Activated B cell treated with CpG ODN at 0.5 μM for 24 hours (primary cell): ENCODE data around the gene SPOP. TPM values are rescaled to one million over a fixed set of nuclear protein-coding genes. Genes with fewer than 3 reads are reported as not detected.
A peak's percentile ranks its signal among the peaks of the same experiment; 100 is the strongest.
"Not testable (repeated sequence)": the region's sequence is repeated elsewhere in the genome, so short reads cannot be mapped to it uniquely, and the experiment has no call there.

Source experiments
- ATAC-seq: fragments of 200-7000 bp; cut with Tn5 transposase; one replicate; pipeline ENCODE4 v1.10.0; 2021; ENCODE audit warnings: low read depth, mild to moderate bottlenecking, moderate library complexity
- CTCF ChIA-PET: fragments of 350-600 bp; sonication (Branson Sonifier 250); formaldehyde crosslinking; loops from one replicate; lab custom pipeline; 2021; ENCODE audit warnings: antibody characterized with exemption; lab: Charles Lee
- POLR2A ChIA-PET: fragments of 350-600 bp; sonication (Branson Sonifier 250); formaldehyde crosslinking; loops from one replicate; lab custom pipeline; 2021; ENCODE audit warnings: antibody characterized with exemption; lab: Charles Lee
- DNase-seq: peaks from one replicate; pipeline ENCODE4 v3.0.0; 2022
- H3K27ac Mint-ChIP-seq: one replicate; pipeline ENCODE4 v1.8.0; 2020; ENCODE audit warnings: mixed read lengths
- H3K27me3 Mint-ChIP-seq: one replicate; pipeline ENCODE4 v1.8.0; 2021; ENCODE audit warnings: mixed read lengths
- H3K36me3 Mint-ChIP-seq: one replicate; pipeline ENCODE4 v1.8.0; 2021; ENCODE audit warnings: low read depth, mixed read lengths
- H3K4me1 Mint-ChIP-seq: one replicate; pipeline ENCODE4 v1.8.0; 2021; ENCODE audit warnings: mixed read lengths
- H3K4me3 Mint-ChIP-seq: one replicate; pipeline ENCODE4 v1.8.0; 2020; ENCODE audit warnings: mild to moderate bottlenecking, mixed read lengths
- H3K9me3 Mint-ChIP-seq: one replicate; pipeline ENCODE4 v1.8.0; 2020; ENCODE audit warnings: mixed read lengths
- CTCF ChIP-seq: fragments of 200-600 bp; IDR thresholded peaks from one replicate; pipeline ENCODE4 v1.8.0; 2022; ENCODE audit warnings: antibody characterized with exemption, mild to moderate bottlenecking
- intact Hi-C: fragments of 100-400 bp; cut with micrococcal nuclease; formaldehyde crosslinking; loops from one replicate; pipeline ENCODE4 v1.15.1; 2024
- total RNA-seq: library from RNA; stranded (reverse); gene quantifications from 2 replicates; pipeline ENCODE4 v1.2.3, GENCODE V29; 2022

SPOP gene
- total RNA-seq, 1 donor from 2014 or later: 65.8 TPM

GRCh38 chr17:49570540-49571242 lies 107.2 kb downstream of the SPOP start:
- H3K27ac Mint-ChIP-seq: no peak overlapping the region
- ChIA-PET POLR2A (interaction anchor here (0.8 to 1.7 kb wide), 6 partner anchors 105 to 218 kb away, joined by 3 to 7 read pairs (median 4); partner anchors contain the start of gene KAT7), CTCF (interaction anchor here (0.6 to 6.5 kb wide), 26 partner anchors 7 to 426 kb away, joined by 3 to 65 read pairs (median 4); partner anchors contain the start of genes KAT7 and SLC35B1)
- no peaks in the 10 kb centered on the region for H3K36me3 Mint-ChIP-seq
- intact Hi-C loops: loop anchor here (1.0 to 2.0 kb wide), 5 partner anchors 108 to 428 kb away; partner anchors contain the start of genes KAT7 and SPOP
- H3K9me3 Mint-ChIP-seq: no peaks in the 10 kb centered on the region
- H3K4me1 Mint-ChIP-seq: peaks cover 9% of the 10 kb centered on the region
- no peak for TF ChIP-seq CTCF
- ATAC-seq (no peak), DNase-seq (no peak)
- H3K4me3 Mint-ChIP-seq: peak overlapping the region; percentile 3
- peaks cover 42% of the 10 kb centered on the region for H3K27me3 Mint-ChIP-seq

- intact Hi-C loops: loop anchor here (1.0 to 2.0 kb wide), 2 partner anchors 210 to 283 kb away; no protein-coding TSS in a partner anchor
- POLR2A ChIA-PET, H3K27ac Mint-ChIP-seq, H3K36me3 Mint-ChIP-seq, H3K4me3 Mint-ChIP-seq, H3K9me3 Mint-ChIP-seq, DNase-seq, ATAC-seq, H3K4me1 Mint-ChIP-seq: not testable (repeated sequence)
- peaks cover 30% of the 10 kb centered on the region for H3K27me3 Mint-ChIP-seq
- CTCF ChIA-PET: interaction anchor here (0.6 to 2.2 kb wide), 2 partner anchors 128 to 1687 kb away, joined by 5 to 65 read pairs; no protein-coding TSS in a partner anchor
These were observed 109.2 kb downstream of the SPOP start for GRCh38 chr17:49568695-49569047.

- Mint-ChIP-seq H3K4me3 (peak overlapping the region; percentile 67), H3K27ac (no peak overlapping the region), H3K4me1 (peaks cover 9% of the 10 kb centered on the region), H3K27me3 (peaks cover 29% of the 10 kb centered on the region), H3K36me3 (no peaks in the 10 kb centered on the region), H3K9me3 (no peaks in the 10 kb centered on the region)
- ChIA-PET POLR2A (interaction anchor here (0.6 to 0.9 kb wide), 3 partner anchors 120 to 428 kb away, joined by 3 to 4 read pairs (median 3); no protein-coding TSS in a partner anchor), CTCF (interaction anchor here (0.5 to 3.0 kb wide), 16 partner anchors 7 to 430 kb away, joined by 3 to 65 read pairs (median 4); partner anchors contain the start of gene NXPH3)
- peak; percentile 72 for ATAC-seq
- peak; percentile 89 for DNase-seq
- TF ChIP-seq CTCF: peak; percentile 45
- intact Hi-C loops: loop anchor here (1.0 to 2.0 kb wide), 2 partner anchors 211 to 283 kb away; no protein-coding TSS in a partner anchor
These were observed 109.8 kb downstream of the SPOP start for GRCh38 chr17:49567871-49568694.

- POLR2A ChIA-PET: interaction anchor here (0.6 to 0.7 kb wide), 2 partner anchors 121 to 148 kb away, joined by 3 to 4 read pairs; no protein-coding TSS in a partner anchor
- no peak overlapping the region for H3K27ac Mint-ChIP-seq
- no peak overlapping the region for H3K4me3 Mint-ChIP-seq
These were observed 110.8 kb downstream of the SPOP start for GRCh38 chr17:49567104-49567521.

More at GRCh38 chr17:49567104-49567521, 110.8 kb downstream of the SPOP start:
- Mint-ChIP-seq H3K9me3 (no peaks in the 10 kb centered on the region), H3K27me3 (peaks cover 25% of the 10 kb centered on the region), H3K36me3 (no peaks in the 10 kb centered on the region), H3K4me1 (peaks cover 9% of the 10 kb centered on the region)
- no peak for DNase-seq
- no peak for ATAC-seq
- CTCF ChIA-PET: interaction anchor here (0.5 to 3.0 kb wide), 15 partner anchors 8 to 431 kb away, joined by 3 to 55 read pairs (median 3); partner anchors contain the start of gene NXPH3
- intact Hi-C loops: no loop called here
- no peak for TF ChIP-seq CTCF
